ENCODE results near the gene TRIOBP. TPM values are rescaled to one million over a fixed set of nuclear protein-coding genes. Genes with fewer than 3 reads are reported as not detected.

TRIOBP gene
- total RNA-seq, 1 experiment from 2014 or later: 45.7 TPM

DNA sequence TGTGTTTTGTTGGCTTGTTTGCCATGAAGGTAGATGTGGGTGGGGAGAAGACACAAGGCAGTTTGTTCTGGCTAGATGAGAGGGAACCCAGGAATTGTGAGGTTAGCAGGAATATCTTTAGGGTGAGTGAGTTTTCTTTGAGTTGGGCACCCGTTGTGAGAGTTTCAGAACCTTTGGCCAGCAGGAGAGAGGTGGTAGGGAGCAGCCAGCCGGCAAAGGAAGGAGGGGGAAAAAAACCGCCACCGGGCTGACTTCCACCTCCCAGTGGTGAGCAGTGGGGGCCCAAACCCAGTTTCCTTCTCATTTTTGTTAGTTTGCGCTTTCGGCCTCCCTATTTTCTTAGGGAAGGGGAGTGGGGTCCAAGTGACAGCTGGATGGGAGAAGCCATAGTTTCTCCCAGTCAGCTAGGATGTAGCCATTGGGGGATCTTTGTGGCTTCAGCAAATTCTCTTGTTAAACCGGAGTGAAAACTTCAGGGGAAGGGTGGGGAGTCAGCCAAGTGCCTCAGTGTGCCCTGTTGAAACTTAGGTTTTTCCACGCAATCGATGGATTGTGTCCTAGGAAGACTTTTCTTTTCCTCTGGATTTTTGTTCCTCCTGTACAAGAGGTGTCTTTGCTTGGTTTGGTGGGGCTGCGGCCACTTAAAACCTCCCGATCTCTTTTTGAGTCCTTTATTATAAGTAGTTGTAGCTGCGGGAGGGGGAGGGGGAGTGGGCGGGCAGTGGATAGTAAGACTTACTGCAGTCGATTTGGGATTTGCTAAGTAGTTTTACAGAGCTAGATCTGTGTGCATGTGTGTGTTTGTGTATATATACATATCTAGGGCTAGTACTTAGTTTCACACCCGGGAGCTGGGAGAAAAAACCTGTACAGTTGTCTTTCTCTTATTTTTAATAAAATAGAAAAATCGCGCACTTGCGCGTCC lies 109.8 kb downstream of the TRIOBP start:
- Mint-ChIP-seq H3K9me3 (ENCODE audit: unreplicated experiment) (no peaks in the 10 kb centered on the region), H3K27me3 (ENCODE audit: insufficient read depth, unreplicated experiment) (no peaks in the 10 kb centered on the region), H3K4me3 (ENCODE audit: unreplicated experiment) (peak overlapping the region; percentile 78), H3K27ac (ENCODE audit: low read depth, unreplicated experiment) (peak overlapping the region; percentile 59), H3K36me3 (ENCODE audit: insufficient read depth, unreplicated experiment) (peaks cover 9% of the 10 kb centered on the region), H3K4me1 (ENCODE audit: insufficient read depth, unreplicated experiment) (peaks cover 13% of the 10 kb centered on the region)
- ChIA-PET CTCF (interaction anchor here (0.7 to 1.1 kb wide), 2 partner anchors 56 to 128 kb away, joined by 3 to 8 read pairs; no protein-coding TSS in a partner anchor), POLR2A (interaction anchor here (0.6 to 3.7 kb wide), 19 partner anchors 9 to 243 kb away, joined by 3 to 39 read pairs (median 7); partner anchors contain the start of genes ANKRD54, C22orf23, EIF3L and GGA1)
- DNase-seq (ENCODE audit: unreplicated experiment): no peak
- BruUV-seq (replicated peaks): no TSS peak
- intact Hi-C loops (cut with micrococcal nuclease): no loop called here
- TF ChIP-seq, protein P1, sequence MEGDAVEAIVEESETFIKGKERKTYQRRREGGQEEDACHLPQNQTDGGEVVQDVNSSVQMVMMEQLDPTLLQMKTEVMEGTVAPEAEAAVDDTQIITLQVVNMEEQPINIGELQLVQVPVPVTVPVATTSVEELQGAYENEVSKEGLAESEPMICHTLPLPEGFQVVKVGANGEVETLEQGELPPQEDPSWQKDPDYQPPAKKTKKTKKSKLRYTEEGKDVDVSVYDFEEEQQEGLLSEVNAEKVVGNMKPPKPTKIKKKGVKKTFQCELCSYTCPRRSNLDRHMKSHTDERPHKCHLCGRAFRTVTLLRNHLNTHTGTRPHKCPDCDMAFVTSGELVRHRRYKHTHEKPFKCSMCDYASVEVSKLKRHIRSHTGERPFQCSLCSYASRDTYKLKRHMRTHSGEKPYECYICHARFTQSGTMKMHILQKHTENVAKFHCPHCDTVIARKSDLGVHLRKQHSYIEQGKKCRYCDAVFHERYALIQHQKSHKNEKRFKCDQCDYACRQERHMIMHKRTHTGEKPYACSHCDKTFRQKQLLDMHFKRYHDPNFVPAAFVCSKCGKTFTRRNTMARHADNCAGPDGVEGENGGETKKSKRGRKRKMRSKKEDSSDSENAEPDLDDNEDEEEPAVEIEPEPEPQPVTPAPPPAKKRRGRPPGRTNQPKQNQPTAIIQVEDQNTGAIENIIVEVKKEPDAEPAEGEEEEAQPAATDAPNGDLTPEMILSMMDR (IDR thresholded peaks at IDR 0.05; ENCODE audit: unreplicated experiment): no peak

DNA sequence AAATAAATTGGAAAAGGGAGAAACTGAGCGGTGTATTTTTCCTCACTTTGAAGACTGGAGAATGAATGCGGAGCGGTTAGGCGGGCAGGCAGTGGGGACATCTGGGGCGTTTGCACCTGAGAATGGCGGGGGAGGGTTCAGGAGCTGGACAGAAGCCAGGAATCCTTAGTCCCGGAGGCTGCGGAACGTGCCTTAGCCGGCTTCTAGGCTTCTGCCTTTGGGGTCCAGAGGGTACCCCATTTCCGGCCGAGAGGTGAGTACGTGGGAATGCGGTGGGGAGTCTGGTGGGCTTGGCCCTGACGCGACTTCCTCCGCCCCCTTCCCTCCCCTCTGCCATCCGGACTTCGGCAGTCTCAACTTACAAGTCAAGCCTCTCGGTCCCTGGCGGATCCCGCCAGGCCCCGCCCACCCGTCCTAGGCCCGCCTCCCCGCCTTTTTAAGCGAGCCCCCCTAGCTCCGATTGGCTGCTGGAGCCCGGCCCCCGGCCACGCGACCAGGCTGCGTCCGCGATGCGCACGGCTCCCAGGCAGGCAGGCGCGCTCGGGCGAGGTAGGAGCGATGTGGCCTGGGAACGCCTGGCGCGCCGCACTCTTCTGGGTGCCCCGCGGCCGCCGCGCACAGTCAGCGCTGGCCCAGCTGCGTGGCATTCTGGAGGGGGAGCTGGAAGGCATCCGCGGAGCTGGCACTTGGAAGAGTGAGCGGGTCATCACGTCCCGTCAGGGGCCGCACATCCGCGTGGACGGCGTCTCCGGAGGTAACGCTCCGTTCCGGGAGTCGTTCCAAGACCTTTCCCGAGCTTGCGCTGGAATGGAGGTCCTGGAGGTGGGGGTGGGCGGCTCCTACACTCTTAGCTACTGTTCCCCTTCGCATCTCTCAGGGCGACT lies 110.8 kb downstream of the TRIOBP start, which contains the start of gene GCAT:
TSS of gene GCAT (plus strand) at position 525 of the 884 bp plus-strand sequence. CDS start at position 559, 34 bp downstream.
- Mint-ChIP-seq H3K27me3 (ENCODE audit: insufficient read depth, unreplicated experiment) (no peaks in the 10 kb centered on the region), H3K4me3 (ENCODE audit: unreplicated experiment) (peak within 1 kb of the TSS; percentile 78), H3K9me3 (ENCODE audit: unreplicated experiment) (no peaks in the 10 kb centered on the region), H3K36me3 (ENCODE audit: insufficient read depth, unreplicated experiment) (peaks cover 9% of the 10 kb centered on the region), H3K4me1 (ENCODE audit: insufficient read depth, unreplicated experiment) (peaks cover 13% of the 10 kb centered on the region), H3K27ac (ENCODE audit: low read depth, unreplicated experiment) (peak within 1 kb of the TSS; percentile 59)
- peak; percentile 96 for DNase-seq (ENCODE audit: unreplicated experiment)
- intact Hi-C loops (cut with micrococcal nuclease): no loop called here
- ChIA-PET CTCF (interaction anchor here (0.6 to 2.0 kb wide), 8 partner anchors 8 to 206 kb away, joined by 3 to 9 read pairs (median 4); no protein-coding TSS in a partner anchor), POLR2A (interaction anchor here (0.6 to 3.7 kb wide), 37 partner anchors 8 to 244 kb away, joined by 3 to 39 read pairs (median 4); partner anchors contain the start of genes ANKRD54, C22orf23, EIF3L and GGA1)
- BruUV-seq (replicated peaks): no TSS peak
- TF ChIP-seq, protein P1 (IDR thresholded peaks at IDR 0.05; ENCODE audit: unreplicated experiment): no peak

DNA sequence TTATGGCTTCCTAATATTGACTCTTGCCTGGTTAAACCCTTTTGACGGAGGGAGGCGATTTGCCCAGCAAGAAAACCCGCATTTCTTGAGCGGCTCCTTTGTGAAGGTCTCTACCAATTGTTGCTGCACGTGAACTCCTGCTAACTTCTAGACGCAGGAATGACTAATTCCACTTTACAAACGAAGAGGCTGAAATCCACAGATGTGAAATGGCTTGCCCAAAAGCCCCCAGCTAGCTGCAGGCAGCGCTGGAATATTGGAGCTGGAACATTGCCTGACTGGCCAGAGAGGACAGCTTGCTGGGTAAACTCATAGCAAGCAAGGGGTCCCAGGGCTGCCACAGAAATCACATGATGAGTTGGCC lies 111.4 kb downstream of the TRIOBP start:
- no peaks in the 10 kb centered on the region for H3K9me3 Mint-ChIP-seq (ENCODE audit: unreplicated experiment)
- POLR2A ChIA-PET: interaction anchor here (0.7 to 3.7 kb wide), 27 partner anchors 7 to 492 kb away, joined by 3 to 39 read pairs (median 5); partner anchors contain the start of genes ANKRD54, C22orf23, EIF3L and GGA1
- H3K4me1 Mint-ChIP-seq (ENCODE audit: insufficient read depth, unreplicated experiment): peaks cover 13% of the 10 kb centered on the region
- BruUV-seq (replicated peaks): no TSS peak
- CTCF ChIA-PET: interaction anchor here (0.6 to 2.0 kb wide), 8 partner anchors 9 to 150 kb away, joined by 3 to 9 read pairs (median 4); partner anchors contain the start of gene PDXP
- intact Hi-C loops (cut with micrococcal nuclease): no loop called here
- H3K27me3 Mint-ChIP-seq (ENCODE audit: insufficient read depth, unreplicated experiment): no peaks in the 10 kb centered on the region
- DNase-seq (ENCODE audit: unreplicated experiment): no peak
- H3K4me3 Mint-ChIP-seq (ENCODE audit: unreplicated experiment): peak overlapping the region; percentile 78
- H3K27ac Mint-ChIP-seq (ENCODE audit: low read depth, unreplicated experiment): peak overlapping the region; percentile 59
- peaks cover 9% of the 10 kb centered on the region for H3K36me3 Mint-ChIP-seq (ENCODE audit: insufficient read depth, unreplicated experiment)
- TF ChIP-seq, protein P1 (IDR thresholded peaks at IDR 0.05; ENCODE audit: unreplicated experiment): no peak

All from MCF 10A (cell line).